Iris pigment epithelial cell (primary cell): ENCODE data around the gene HPD.
"Not testable (repeated sequence)": the region's sequence is repeated elsewhere in the genome, so short reads cannot be mapped to it uniquely, and the experiment has no call there.

Experiments used
- DNase-seq: peaks from one replicate; pipeline ENCODE4 v3.0.0-alpha.2; 2011; ENCODE audit warnings: low read depth

Gene HPD

GRCh38 chr12:121798787-121799155 is 59.9 kb downstream of the HPD start:
- no peak for DNase-seq

GRCh38 chr12:121797937-121798786 is 60.5 kb downstream of the HPD start:
- peak; percentile 49 for DNase-seq

DNA sequence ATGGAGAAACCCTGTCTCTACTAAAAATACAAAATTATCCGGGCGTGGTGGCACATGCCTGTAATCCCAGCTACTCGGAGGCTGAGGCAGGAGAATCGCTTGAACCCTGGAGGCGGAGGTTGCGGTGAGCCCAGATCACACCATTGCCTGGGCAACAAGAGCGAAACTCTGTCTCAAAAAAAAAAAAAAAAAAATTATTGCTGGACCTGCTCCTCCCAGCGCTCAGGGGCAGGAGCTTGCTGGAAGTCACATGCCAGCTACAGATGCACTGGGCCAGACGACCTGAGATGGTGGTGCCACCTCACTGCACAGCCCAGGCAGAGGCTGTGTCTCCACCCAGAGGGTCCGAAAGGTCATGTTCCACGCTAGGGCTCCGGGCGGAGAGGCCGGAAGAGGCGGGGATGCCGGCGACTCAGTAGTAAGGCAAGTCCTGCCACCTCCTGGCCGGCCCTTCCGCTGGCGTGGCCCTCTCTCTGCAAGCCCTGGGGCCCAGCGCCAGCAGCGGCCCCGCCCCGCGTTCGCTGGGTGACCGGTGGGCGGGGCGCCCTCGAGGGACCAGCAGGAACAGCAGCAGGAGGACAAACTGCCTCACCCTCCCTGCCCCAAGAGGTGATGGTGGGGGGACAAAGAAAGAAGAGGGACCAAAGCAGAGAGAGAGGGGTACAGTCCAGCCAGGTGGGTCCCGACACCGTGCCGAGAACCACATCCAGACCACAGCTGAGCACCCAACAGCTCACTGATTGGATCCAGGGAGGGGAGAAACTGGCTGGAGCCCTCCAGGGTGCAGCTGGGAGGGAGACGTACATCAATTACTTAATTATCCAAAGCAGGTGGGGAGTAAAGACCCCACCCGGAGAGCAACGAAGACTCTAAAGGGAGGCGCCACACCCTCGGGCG is 61.6 kb downstream of the HPD start:
- DNase-seq = peak; percentile 87

DNA sequence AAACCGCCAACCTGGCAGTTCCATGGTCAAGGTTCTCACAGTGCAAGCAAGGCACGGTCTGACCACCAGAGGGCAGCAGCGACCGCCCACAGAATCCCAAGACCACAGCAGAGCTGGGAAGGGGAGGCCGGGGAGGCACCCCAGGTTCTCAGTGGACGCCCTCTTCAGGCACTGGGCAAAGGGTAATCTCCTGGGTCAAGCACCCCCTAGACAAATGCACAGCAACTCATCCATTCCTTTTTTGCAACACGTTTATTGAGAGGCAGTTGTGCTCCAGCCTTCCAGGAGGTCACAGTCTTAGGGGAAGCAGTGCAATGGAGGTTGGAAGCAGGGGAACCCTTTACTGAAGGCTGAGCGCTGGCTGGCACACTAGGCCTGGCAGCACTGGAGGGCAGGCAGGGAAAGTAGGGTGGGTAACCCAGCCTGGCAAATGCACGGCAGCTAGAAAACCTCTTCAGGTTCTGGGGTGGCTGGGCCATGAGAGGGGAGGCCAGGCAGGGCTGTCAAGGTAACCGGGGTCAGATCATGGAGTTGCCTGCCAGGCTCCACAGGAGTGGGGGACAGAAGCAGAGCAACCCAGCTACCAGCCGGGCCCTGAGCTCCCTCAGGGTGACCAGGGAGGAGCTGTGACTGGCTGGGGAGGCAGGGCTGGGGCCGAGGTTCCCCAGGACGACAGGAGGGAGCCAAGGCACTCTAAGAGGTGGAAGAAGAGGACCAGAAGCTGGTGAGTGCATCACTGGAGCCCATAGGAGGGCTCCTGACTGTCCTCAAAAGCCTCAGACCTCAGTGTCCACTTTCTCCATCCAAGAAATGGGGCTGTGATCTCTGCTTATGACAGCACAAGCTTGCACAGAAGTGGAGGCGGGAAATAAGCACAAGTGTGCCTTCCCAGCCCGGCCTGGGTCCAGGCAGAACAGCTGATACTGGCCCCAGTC is 63.4 kb downstream of the HPD start:
- DNase-seq = peak; percentile 79

DNA sequence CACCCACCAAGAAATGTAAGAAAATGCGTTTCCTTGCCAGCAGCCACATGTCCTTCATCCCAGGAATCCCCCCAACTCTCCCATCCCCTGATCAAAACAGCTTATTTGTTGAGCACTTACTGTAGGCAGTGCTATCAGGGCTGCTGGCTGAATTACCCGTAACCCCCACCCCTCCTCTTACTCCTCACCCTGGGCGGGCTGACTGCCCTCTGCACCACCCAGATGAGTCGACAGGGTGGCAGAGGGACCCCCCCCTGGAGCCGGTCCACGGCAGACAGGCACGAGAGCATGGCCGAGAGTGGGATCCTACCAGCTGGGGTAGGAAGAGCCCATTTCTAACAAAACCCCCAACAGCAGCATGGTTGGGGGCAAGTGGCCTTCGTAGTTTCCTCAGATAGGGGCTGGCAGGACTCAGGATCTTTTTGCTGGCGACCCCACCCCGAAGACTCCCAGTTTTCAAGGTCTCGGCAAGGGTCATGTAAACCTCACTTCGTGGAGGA is 64.1 kb downstream of the HPD start:
- no peak for DNase-seq

- peak; percentile 95 for DNase-seq
Observed at GRCh38 chr12:121793838-121794533, 64.7 kb downstream of the HPD start.

DNA sequence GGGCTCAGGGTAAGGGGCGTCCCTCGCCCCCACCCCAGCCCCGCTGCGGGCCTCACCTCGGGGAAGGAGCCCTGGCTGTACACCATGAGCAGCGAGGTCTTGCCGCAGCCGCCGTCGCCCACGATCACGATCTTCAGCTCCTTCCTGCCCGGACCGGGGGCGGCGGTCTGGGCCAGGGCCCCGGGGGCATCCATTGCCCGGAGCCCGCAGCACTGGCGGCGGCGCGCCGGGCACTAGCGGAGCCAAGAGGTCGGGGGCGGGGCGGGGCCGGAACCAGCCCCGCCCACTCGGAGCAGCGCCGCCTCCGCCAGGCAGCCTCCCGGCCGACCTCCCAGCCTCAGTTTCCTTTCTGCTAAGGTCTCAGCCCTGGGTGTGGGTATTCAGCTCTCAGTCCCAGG is 65.2 kb downstream of the HPD start, which contains the start of gene RHOF:
Gene RHOF (minus strand): TSS at position 249 of the 398 bp plus-strand sequence. CDS start 55 bp downstream, at position 194.
- DNase-seq = peak; percentile 16

DNA sequence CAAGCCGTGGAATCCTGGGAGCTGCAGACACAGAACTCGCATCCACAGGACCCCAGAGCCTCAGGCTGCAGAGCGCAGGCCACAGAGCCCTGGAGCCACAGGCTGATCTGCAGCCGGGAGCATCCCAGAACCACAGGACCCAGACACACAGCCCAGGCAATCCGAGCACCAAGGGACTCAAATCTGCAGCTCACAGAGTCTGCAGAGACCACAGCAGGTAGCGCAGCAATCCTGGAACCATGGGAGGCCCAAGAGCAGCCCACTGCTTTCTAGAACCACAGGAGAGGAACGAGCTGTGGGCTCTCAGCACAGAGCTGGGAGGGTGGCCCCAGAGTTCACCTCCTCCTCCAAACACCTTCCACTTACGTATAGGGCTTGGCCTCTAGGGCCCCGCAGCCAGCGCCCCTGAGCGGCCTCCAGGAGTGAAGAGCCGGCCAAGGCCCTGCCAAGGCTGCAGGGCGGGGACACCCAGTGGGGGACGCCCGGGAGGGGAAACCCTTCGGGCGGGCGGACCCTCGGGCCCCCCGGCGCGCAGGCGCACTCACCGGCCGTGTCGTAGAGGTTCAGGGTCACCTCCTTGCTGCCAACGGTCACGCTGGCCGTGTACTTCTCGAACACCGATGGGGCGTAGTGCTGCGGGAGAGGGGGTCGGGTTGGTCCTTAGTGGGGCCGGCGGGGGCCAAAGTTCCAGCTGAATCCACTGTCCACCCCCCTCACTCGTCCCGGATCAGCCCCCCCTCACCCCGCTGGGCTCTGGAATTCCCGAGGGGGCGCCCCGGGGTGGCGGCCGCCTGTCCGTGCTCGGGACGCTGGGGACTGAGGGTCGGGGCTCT is 65.8 kb downstream of the HPD start:
- DNase-seq = no peak

DNA sequence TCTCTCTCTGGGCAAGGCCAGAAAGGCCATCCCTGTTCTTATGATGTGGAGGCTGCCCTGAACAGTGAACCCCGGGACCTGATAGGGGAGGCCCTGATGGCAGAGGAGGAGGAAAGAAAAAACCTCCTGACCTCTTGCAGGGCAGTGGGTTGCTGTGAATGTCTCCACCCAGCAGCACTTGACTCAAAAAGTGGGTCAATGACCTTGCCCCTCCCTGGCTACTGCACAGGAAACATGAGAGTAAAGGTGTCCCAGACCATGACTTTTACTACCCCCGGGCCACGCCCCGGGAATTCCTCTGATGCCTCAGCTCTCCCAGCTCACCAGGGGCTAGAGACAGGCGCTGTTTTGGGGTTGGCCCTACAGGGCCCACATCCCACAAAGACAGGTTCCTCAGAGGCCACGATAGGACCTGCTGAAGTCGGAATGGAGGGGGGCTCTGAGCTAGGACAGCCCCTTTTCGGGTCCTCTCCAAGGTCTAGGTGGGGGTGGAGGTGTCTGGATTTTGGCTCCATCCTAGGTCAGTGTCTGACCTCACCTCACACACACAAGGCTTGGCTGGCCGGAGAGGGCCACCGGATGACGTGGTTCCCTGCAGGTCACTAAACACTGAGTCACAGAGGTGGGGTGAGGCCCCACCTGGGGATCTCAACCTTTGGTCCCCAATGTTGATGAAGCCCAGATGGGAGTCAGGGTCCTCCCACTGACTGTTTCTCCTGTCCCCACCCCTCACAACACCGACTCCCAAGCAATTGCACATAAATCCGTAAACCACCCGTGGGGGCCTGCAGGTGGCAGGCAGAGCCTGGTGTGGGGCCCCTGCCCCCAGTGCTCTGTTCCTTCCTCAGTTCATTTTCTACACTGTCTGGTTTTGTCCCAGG is 66.7 kb downstream of the HPD start:
- DNase-seq = no peak

DNA sequence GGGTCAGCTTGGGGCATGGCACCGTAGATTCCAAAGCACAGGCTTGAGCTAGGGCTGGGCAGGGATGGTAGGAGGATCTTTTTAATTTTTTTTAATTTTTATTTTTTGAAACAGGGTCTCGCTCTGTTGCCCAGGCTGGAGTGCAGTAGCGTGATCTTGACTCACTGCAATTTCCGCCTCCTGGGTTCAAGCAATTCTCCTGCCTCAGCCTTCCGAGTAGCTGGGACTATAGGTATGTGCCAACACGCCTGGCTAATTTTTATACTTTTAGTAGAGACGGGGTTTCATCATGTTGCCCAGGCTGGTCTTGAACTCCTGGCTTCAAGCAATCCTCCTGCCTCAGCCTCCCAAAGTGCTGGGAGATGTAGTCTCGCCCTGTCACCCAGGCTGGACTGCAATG is 67.9 kb downstream of the HPD start:
- not testable (repeated sequence) for DNase-seq

DNA sequence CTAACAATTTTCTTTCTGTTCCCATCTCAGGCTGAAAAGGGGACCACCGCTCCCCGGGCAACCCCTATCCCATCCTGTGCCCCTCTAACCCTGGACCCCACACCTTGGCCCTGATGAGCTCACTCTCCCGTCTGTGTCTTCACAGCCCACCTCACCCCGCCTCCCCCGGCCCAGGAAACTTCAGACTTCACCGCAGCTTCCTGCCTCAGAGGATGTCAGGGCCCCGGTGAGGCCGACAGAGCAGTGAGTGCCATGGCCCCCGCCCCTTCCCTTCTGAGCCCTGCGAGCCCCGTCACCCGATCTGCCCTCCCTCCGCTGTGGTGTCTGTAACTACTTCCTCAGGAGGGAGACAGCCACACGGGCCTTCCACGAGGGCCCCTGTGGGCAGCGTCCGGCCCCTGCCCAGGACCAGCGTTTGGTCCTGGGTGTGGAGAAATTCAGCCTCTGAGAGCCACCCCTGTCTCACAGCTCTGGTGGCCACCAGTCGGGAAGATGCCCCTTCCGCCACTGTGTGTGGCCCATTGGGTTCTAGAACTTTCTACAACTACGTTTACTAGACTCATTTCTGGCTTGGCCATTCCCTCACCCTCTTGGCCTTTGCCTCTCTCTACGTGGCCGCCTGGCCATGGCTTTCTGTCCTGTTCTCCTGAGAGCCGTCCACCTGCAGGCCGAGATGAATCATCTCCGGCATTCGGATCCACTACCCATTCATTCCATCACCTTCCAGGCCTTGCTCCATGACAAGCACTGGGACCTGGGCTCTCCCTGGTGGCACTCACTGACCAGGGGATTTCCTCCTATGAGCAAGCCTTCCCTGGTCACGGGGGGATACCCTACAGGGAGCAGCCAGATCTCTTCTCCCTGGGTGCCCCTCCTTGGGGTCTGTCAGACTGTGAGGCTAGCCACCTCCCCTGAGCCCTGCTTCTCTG is 68.6 kb downstream of the HPD start:
- peak; percentile 43 for DNase-seq
